CD4-positive, alpha-beta T cell treated with Interleukin-12 subunit alpha and Interleukin-12 subunit beta, for 1 hour (primary cell): Measurements from ENCODE around the gene TRIML2.
"Not testable (repeated sequence)": the region's sequence is repeated elsewhere in the genome, so short reads cannot be mapped to it uniquely, and the experiment has no call there.

Experiments
- DNase-seq: peaks from one replicate; pipeline ENCODE4 v3.0.0-alpha.2; 2020

Gene TRIML2

GRCh38 chr4:188106454-188106853 lies 2.9 kb downstream of the TRIML2 start:
- no peak for DNase-seq

- DNase-seq: no peak
These were observed 16.6 kb downstream of the TRIML2 start for GRCh38 chr4:188092824-188093223.

DNA sequence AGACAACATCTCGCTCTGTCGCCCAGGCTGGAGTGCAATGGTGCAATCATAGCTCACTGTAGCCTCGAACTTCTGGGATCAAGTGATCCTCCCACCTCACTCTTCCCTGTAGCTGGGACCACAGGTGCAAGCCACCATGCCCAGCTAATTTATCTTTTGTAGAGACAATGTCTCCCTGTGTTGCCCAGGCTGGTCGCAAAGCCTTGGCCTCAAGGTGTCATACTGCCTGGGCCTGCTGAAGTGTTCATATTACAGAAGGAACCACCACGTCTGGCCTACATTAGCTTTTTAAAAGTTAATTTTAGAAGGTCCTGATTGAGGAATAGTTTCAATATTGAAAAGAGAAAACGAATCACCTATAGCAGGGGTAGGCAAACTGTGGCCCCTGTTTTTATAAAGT lies 22.5 kb downstream of the TRIML2 start:
- no peak for DNase-seq

- DNase-seq: no peak
These were observed 26.6 kb downstream of the TRIML2 start for GRCh38 chr4:188082796-188083195.

GRCh38 chr4:188078116-188078515 lies 31.3 kb downstream of the TRIML2 start:
- no peak for DNase-seq

GRCh38 chr4:188076169-188076568 lies 33.2 kb downstream of the TRIML2 start:
- no peak for DNase-seq

DNA sequence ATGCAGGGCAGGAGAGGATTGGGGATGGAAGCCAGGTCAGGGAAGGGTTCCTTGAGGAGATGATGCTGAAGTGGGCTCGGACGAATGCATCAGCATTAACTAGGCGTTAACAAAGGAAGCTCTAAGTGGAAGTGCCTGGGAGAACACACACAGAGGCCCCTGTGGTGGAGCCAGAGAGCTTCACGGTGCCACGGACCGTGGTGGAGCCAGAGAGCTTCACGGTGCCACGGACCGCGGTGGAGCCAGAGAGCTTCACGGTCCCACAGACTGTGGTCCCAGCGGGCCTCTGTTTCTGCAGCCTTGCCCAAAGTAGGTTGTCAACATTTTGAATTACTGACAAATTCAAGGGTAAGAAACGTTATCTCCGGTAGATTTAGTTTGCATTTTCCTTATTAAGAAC lies 48.3 kb downstream of the TRIML2 start:
- DNase-seq: no peak

- no peak for DNase-seq
These were observed 56.1 kb downstream of the TRIML2 start for GRCh38 chr4:188053302-188053701.

DNA sequence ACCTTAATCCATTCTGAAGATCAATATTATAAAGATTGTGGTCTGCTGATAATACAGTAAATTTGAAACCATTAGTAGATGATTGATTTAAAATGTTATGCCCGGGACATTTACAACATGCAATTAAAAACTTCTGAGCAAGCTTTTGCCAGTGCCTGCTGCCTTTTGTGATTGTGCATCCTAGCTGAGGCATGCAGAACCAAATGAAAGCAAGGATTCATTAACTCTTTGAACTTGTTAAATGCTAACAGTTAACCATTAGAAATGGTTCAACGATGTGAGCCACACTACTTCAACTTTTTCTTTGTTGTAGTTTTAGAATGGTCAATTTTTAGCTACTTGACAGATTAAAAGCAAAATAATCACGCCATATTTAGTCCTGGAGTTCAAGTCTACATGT lies 62.7 kb downstream of the TRIML2 start:
- no peak for DNase-seq

GRCh38 chr4:188045461-188045860 lies 63.9 kb downstream of the TRIML2 start:
- not testable (repeated sequence) for DNase-seq

DNA sequence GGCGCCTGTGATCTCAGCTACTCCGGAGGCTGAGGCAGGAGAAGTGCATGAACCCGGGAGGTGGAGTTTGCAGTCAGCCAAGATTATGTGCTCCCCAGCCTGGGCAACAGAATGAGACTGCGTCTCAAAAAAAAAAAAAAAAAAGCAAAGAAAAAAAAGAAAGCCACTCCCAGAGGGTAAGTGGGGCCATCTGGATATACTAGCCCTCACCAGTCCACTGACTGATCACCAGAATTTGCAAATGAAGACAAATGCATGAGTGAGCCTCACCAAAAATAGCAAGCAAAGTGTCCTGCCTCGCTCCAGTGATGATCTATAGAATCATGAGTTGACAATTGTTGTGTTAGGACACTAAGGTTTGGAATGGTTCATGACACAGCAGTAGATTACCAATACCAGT lies 66.2 kb downstream of the TRIML2 start:
- no peak for DNase-seq

- DNase-seq: no peak
These were observed 67.2 kb downstream of the TRIML2 start for GRCh38 chr4:188042191-188042590.

GRCh38 chr4:188041721-188042120 lies 67.7 kb downstream of the TRIML2 start:
- DNase-seq: no peak
